HepG2 (cell line): Measurements from ENCODE around the gene USP24. TPM values are rescaled to one million over a fixed set of nuclear protein-coding genes. Genes with fewer than 3 reads are reported as not detected.

ENCODE experiments used
- ATAC-seq: fragments of 200-7000 bp; cut with Tn5 transposase; 3 replicates; pipeline ENCODE4 v1.9.1; 2020; ENCODE audit warnings: mild to moderate bottlenecking, moderate library complexity
- BruUV-seq: library from RNA; stranded (reverse); fragments of 400-500 nt; replicated peaks from 2 replicates; lab custom pipeline; 2021; lab: Mats Ljungman, UMichigan
- CTCF ChIA-PET: fragments of 300-600 bp; formaldehyde crosslinking; extraction: SDS; loops from one replicate; lab custom pipeline; 2021; ENCODE audit warnings: low total read pairs, inconsistent platforms, low intra/inter-chr PET ratio; lab: Yijun Ruan, JAX
- POLR2A ChIA-PET: fragments of 350-600 bp; sonication (Branson Sonifier 250); formaldehyde crosslinking; loops from one replicate; lab custom pipeline; 2020; ENCODE audit warnings: antibody characterized with exemption, inconsistent platforms; lab: Yijun Ruan, JAX
- DNase-seq: peaks from one replicate; pipeline ENCODE4 v3.0.0-alpha.2; 2015; ENCODE audit warnings: low spot score
- FAIRE-seq: peaks from 3 replicates; lab custom pipeline; 2011; peaks lifted over from hg19 to GRCh38; lab: Jason Lieb, UNC
- H2AFZ ChIP-seq: one replicate; pipeline ENCODE4 v1.6.1; 2011; ENCODE audit warnings: low read length, inconsistent platforms
- H3K27ac ChIP-seq: fragments of 300-600 bp; 3 replicates; pipeline ENCODE4 v1.8.0; 2011; ENCODE audit warnings: mixed run types, mild to moderate bottlenecking, mixed read lengths, low read length, inconsistent platforms; ENCODE audit not compliant: insufficient read depth; ENCODE audit errors: extremely low read length
- H3K27me3 ChIP-seq, 2 experiments: fragments of 200-600 bp in 1 of 2; 2 replicates in 1 of 2; 3 replicates in 1 of 2; pipeline versions ENCODE4 v1.6.0 to v1.8.0; 2011; ENCODE audit warnings: low read length in 2 of 2, mild to moderate bottlenecking in 2 of 2, moderate library complexity in 2 of 2, inconsistent platforms in 1 of 2; ENCODE audit not compliant: insufficient read depth in 2 of 2, control insufficient read depth in 1 of 2
- H3K36me3 ChIP-seq, 2 experiments: fragments of 200-600 bp in 1 of 2; replicated peaks in 1 of 2; 2 replicates in 1 of 2; 3 replicates in 1 of 2; pipeline versions ENCODE4 v1.5.1 to v1.8.0; 2011; ENCODE audit warnings: low read length in 2 of 2, inconsistent platforms in 1 of 2; ENCODE audit not compliant: insufficient read depth in 2 of 2, control insufficient read depth in 1 of 2
- H3K4me1 ChIP-seq: 2 replicates; pipeline ENCODE4 v1.5.1; 2012; ENCODE audit warnings: low read length, inconsistent platforms; ENCODE audit not compliant: insufficient read depth
- H3K4me2 ChIP-seq: 2 replicates; pipeline ENCODE4 v1.6.0; 2011; ENCODE audit warnings: low read depth, low read length, inconsistent platforms
- H3K4me3 ChIP-seq, 3 experiments: fragments of 200-600 bp in 1 of 3; sonication (generic), shearing (Covaris generic) in 1 of 3; replicated peaks in 1 of 3; 2 replicates each; pipeline ENCODE4 v1.5.1; 2011 to 2016; ENCODE audit warnings: low read length in 3 of 3, inconsistent platforms in 2 of 3, low read depth in 2 of 3, mild to moderate bottlenecking in 2 of 3, control low read depth in 1 of 3, mixed read lengths in 1 of 3; ENCODE audit not compliant: insufficient read depth in 1 of 3
- H3K79me2 ChIP-seq: one replicate; pipeline ENCODE4 v1.6.1; 2011; ENCODE audit warnings: low read length, inconsistent platforms; ENCODE audit not compliant: insufficient read depth
- H3K9ac ChIP-seq: 2 replicates; pipeline ENCODE4 v1.6.0; 2011; ENCODE audit warnings: mild to moderate bottlenecking, low read depth, low read length, inconsistent platforms; ENCODE audit not compliant: insufficient read depth
- H3K9me3 ChIP-seq: 2 replicates; pipeline ENCODE4 v1.5.1; 2012; ENCODE audit warnings: mild to moderate bottlenecking, low read length
- H4K20me1 ChIP-seq: 2 replicates; pipeline ENCODE4 v1.6.0; 2011; ENCODE audit warnings: inconsistent platforms, mild to moderate bottlenecking, low read length, moderate library complexity; ENCODE audit not compliant: insufficient read depth
- CAMTA2 ChIP-seq: sonication (generic); formaldehyde crosslinking; IDR thresholded peaks from 2 replicates; pipeline ENCODE4 v1.4.0; 2020; ENCODE audit warnings: mild to moderate bottlenecking, missing genetic modification reagents, borderline replicate concordance
- FOSL2 ChIP-seq: sonication (generic); formaldehyde crosslinking; IDR thresholded peaks from 2 replicates; pipeline ENCODE4 v1.4.0; 2020; ENCODE audit warnings: missing genetic modification reagents
- FUBP1 ChIP-seq: sonication (generic); formaldehyde crosslinking; IDR thresholded peaks from 2 replicates; pipeline ENCODE4 v1.5.1; 2020; ENCODE audit warnings: missing genetic modification reagents, mild to moderate bottlenecking, borderline replicate concordance
- GLI4 ChIP-seq: sonication (generic); formaldehyde crosslinking; IDR thresholded peaks from 2 replicates; pipeline ENCODE4 v1.5.1; 2020; ENCODE audit warnings: missing genetic modification reagents, mild to moderate bottlenecking, moderate library complexity, borderline replicate concordance
- IKZF4 ChIP-seq: sonication (generic); formaldehyde crosslinking; IDR thresholded peaks from 2 replicates; pipeline ENCODE4 v1.5.1; 2020; ENCODE audit warnings: borderline replicate concordance, mild to moderate bottlenecking, low read depth, missing genetic modification reagents; ENCODE audit errors: not compliant biosample characterization
- MAX ChIP-seq: IDR thresholded peaks from 2 replicates; pipeline ENCODE4 v1.6.1; 2012; ENCODE audit warnings: inconsistent platforms
- MIER2 ChIP-seq: IDR thresholded peaks from 2 replicates; pipeline ENCODE4 v1.6.1; 2016; ENCODE audit warnings: missing biosample characterization, missing genetic modification reagents
- MNT ChIP-seq: fragments of 450-650 bp; IDR thresholded peaks from 2 replicates; pipeline ENCODE4 v1.6.1; 2016
- NFE2 ChIP-seq: sonication (generic); formaldehyde crosslinking; IDR thresholded peaks from 2 replicates; pipeline ENCODE4 v1.4.0; 2020; ENCODE audit warnings: missing genetic modification reagents
- PHB2 ChIP-seq: fragments of 450-650 bp; IDR thresholded peaks from 2 replicates; pipeline ENCODE4 v1.6.1; 2018; ENCODE audit not compliant: partially characterized antibody
- RBM39 ChIP-seq: fragments of 200-400 bp; formaldehyde crosslinking; IDR thresholded peaks from one replicate; pipeline ENCODE4 v1.6.1; 2018; ENCODE audit warnings: antibody characterized with exemption, mild to moderate bottlenecking, low read depth, low read length; ENCODE audit not compliant: poor library complexity, severe bottlenecking
- SNRNP70 ChIP-seq: fragments of 200-400 bp; formaldehyde crosslinking; IDR thresholded peaks from 2 replicates; pipeline ENCODE4 v1.6.1; 2017; ENCODE audit warnings: mild to moderate bottlenecking, low read depth, low read length, moderate library complexity
- TAF15 ChIP-seq: fragments of 200-400 bp; formaldehyde crosslinking; IDR thresholded peaks from one replicate; pipeline ENCODE4 v1.6.1; 2018; ENCODE audit warnings: mild to moderate bottlenecking, low read depth, low read length; ENCODE audit not compliant: poor library complexity, severe bottlenecking
- TFE3 ChIP-seq: IDR thresholded peaks from 2 replicates; pipeline ENCODE4 v1.6.1; 2016
- ZNF580 ChIP-seq: IDR thresholded peaks from 2 replicates; pipeline ENCODE4 v1.6.1; 2016; ENCODE audit warnings: low read depth, borderline replicate concordance
- WGBS: methylation state at CpG from one replicate; pipeline ENCODE4 v1.1.6; 2017; ENCODE audit warnings: low lambda C conversion rate; 5-methylcytosine and 5-hydroxymethylcytosine counted together
- in situ Hi-C: cut with HindIII; loops from 2 replicates; pipeline ENCODE4 v1.10.0; 2017; ENCODE audit warnings: low pct_unique_long_range_greater_than_20kb; ENCODE audit not compliant: extremely low pct_ligation_motif_present
- intact Hi-C: fragments of 100-400 bp; cut with micrococcal nuclease; formaldehyde crosslinking; loops from one replicate; pipeline ENCODE4 v1.10.0; 2022; ENCODE audit not compliant: unreplicated experiment
- polyA plus RNA-seq, 8 experiments: library from polyadenylated mRNA; depleted of rRNA in 3 of 8; stranded (reverse) in 7 of 8; unstranded in 1 of 8; fragments of >200 nt; fragmentation: Illumina TruSeq in 4 of 8; extraction: Trizol in 4 of 8; gene quantifications; 2 replicates each; pipeline versions ENCODE4 v1.2.1 to v1.2.3, GENCODE V29; 2011 to 2016; ENCODE audit warnings: low read depth in 4 of 8, missing spikeins in 1 of 8, mixed read lengths in 1 of 8; ENCODE audit not compliant: insufficient read depth in 1 of 8
- total RNA-seq, 5 experiments: library from RNA; depleted of rRNA; stranded (reverse); fragments of >200 nt; fragmentation: Illumina TruSeq; extraction: Trizol; gene quantifications; 2 replicates each; pipeline ENCODE4 v1.2.3, GENCODE V29; 2016; ENCODE audit warnings: low read depth in 1 of 5

The USP24 gene
- total and polyA plus RNA-seq, 2 of the 13 experiments (the other 11 are each of a cell fraction or from before 2014, with no cell fraction given), result 18.8 to 47.6 TPM

- WGBS, result 38% methylated on average over 7 of the region's 8 CpGs
- in situ Hi-C loops, result no loop called here
- H3K4me2 ChIP-seq, result no peak overlapping the region
- CTCF ChIA-PET, result no interaction called here
- intact Hi-C loops, result no loop called here
- no peaks in the 10 kb centered on the region for H3K9me3 ChIP-seq
- H3K79me2 ChIP-seq, result no peaks in the 10 kb centered on the region
- DNase-seq, result no peak
- no peak overlapping the region for H2AFZ ChIP-seq
- no TSS peak for BruUV-seq
- no peaks in the 10 kb centered on the region for H3K4me1 ChIP-seq
- TF ChIP-seq ZNF580 (CRISPR knock-in tag) (no peak), FOSL2 (CRISPR knock-in tag) (no peak), GLI4 (CRISPR knock-in tag) (no peak), MNT (no peak), RBM39 (no peak), FUBP1 (no peak), CAMTA2 (CRISPR knock-in tag) (no peak), TAF15 (no peak), SNRNP70 (no peak), TFE3 (CRISPR knock-in tag) (no peak), MAX (no peak), IKZF4 (CRISPR knock-in tag) (no peak), PHB2 (no peak), MIER2 (CRISPR knock-in tag) (no peak), NFE2 (CRISPR knock-in tag) (no peak)
- TF ChIP-seq, all 625 proteins: peak for 0
- Histone ChIP-seq H3K36me3 (no peaks in the 10 kb centered on the region), H3K4me3 (no peak overlapping the region), H3K27ac (no peak overlapping the region), H4K20me1 (no peaks in the 10 kb centered on the region), H3K9ac (no peak overlapping the region), H3K27me3 (peaks cover 0 to 3% of the 10 kb centered on the region in 2 experiments; a peak in 1 of 5 replicates)
- FAIRE-seq (no peak), ATAC-seq (peak; percentile 40)
- POLR2A ChIA-PET, result no interaction called here
Measured at GRCh38 chr1:55252942-55253589, 37.9 kb upstream of the USP24 start.
